ENCODE results near the gene NR2E3.

The NR2E3 gene

GRCh38 chr15:71791975-71792374 is 18.4 kb upstream of the NR2E3 start:
- no peaks in the 10 kb centered on the region for H3K9me2 ChIP-seq (replicated peaks; ENCODE audit: control insufficient read depth, low read length)
- H3K4me2 ChIP-seq (ENCODE audit: low read length): no peak overlapping the region
- no peak overlapping the region for H3K4me3 ChIP-seq (ENCODE audit: low read length)
- H3K27ac ChIP-seq (ENCODE audit: low read depth, low read length): no peak overlapping the region
- H4K20me1 ChIP-seq (ENCODE audit: control insufficient read depth, insufficient read depth, low read depth, low read length): no peaks in the 10 kb centered on the region
- H3F3A ChIP-seq (ENCODE audit: control insufficient read depth, insufficient read depth): no peaks in the 10 kb centered on the region
- H3K36me3 ChIP-seq (ENCODE audit: control insufficient read depth, low read length): no peaks in the 10 kb centered on the region
- H3K4me1 ChIP-seq (ENCODE audit: control insufficient read depth, low read length): no peaks in the 10 kb centered on the region
- TF ChIP-seq EZH2phosphoT487 (IDR thresholded peaks at IDR 0.05; ENCODE audit: borderline replicate concordance, low read length) (no peak), CTCF (IDR thresholded peaks at IDR 0.05; ENCODE audit: low read depth, low read length, poor library complexity, severe bottlenecking) (no peak)
- H3K27me3 ChIP-seq (ENCODE audit: control insufficient read depth, low read length): 0 out of 2 replicates have a peak, but pooled peaks cover 4% of the 10 kb centered on the region
- no peaks in the 10 kb centered on the region for H3K9me3 ChIP-seq (ENCODE audit: control insufficient read depth, insufficient read depth, low read length)
- no peaks in the 10 kb centered on the region for H3K79me2 ChIP-seq (ENCODE audit: control insufficient read depth, low read length)

DNA sequence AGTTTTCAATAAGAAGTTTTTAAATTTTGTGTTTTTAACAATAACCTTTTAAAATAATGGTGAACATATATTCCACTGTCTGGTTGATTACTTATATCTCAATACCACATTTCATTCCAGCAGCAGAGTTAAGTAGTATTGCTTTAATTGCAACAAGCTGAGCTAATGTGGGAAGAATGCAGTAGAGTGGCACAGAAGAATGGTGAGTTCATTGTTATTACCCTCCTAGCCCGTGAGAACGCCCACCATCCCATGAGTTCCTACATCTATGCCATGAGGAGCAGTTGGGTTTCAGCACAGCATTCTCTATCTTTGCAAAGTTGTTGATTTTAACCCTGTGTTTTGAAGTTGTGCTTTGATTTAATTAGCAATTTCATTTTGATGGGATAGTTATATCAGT is 17.8 kb upstream of the NR2E3 start:
- 0 out of 2 replicates have a peak, but pooled peaks cover 2% of the 10 kb centered on the region for H3K27me3 ChIP-seq (ENCODE audit: control insufficient read depth, low read length)
- H3K4me1 ChIP-seq (ENCODE audit: control insufficient read depth, low read length): no peaks in the 10 kb centered on the region
- H3K4me3 ChIP-seq (ENCODE audit: low read length): no peak overlapping the region
- no peaks in the 10 kb centered on the region for H3K79me2 ChIP-seq (ENCODE audit: control insufficient read depth, low read length)
- TF ChIP-seq CTCF (IDR thresholded peaks at IDR 0.05; ENCODE audit: low read depth, low read length, poor library complexity, severe bottlenecking) (no peak), EZH2phosphoT487 (IDR thresholded peaks at IDR 0.05; ENCODE audit: borderline replicate concordance, low read length) (no peak)
- no peak overlapping the region for H3K4me2 ChIP-seq (ENCODE audit: low read length)
- H3K27ac ChIP-seq (ENCODE audit: low read depth, low read length): no peak overlapping the region
- no peaks in the 10 kb centered on the region for H3K9me3 ChIP-seq (ENCODE audit: control insufficient read depth, insufficient read depth, low read length)
- no peaks in the 10 kb centered on the region for H4K20me1 ChIP-seq (ENCODE audit: control insufficient read depth, insufficient read depth, low read depth, low read length)
- H3F3A ChIP-seq (ENCODE audit: control insufficient read depth, insufficient read depth): no peaks in the 10 kb centered on the region
- H3K36me3 ChIP-seq (ENCODE audit: control insufficient read depth, low read length): no peaks in the 10 kb centered on the region
- no peaks in the 10 kb centered on the region for H3K9me2 ChIP-seq (replicated peaks; ENCODE audit: control insufficient read depth, low read length)

- H3K27ac ChIP-seq (ENCODE audit: low read depth, low read length): no peak overlapping the region
- no peak overlapping the region for H3K4me3 ChIP-seq (ENCODE audit: low read length)
- TF ChIP-seq CTCF (IDR thresholded peaks at IDR 0.05; ENCODE audit: low read depth, low read length, poor library complexity, severe bottlenecking): no peak
- H3K4me1 ChIP-seq (ENCODE audit: control insufficient read depth, low read length): no peaks in the 10 kb centered on the region
- H3K27me3 ChIP-seq (ENCODE audit: control insufficient read depth, low read length): no peaks in the 10 kb centered on the region
- no peaks in the 10 kb centered on the region for H3K9me3 ChIP-seq (ENCODE audit: control insufficient read depth, insufficient read depth, low read length)
- no peaks in the 10 kb centered on the region for H3K9me2 ChIP-seq (replicated peaks; ENCODE audit: control insufficient read depth, low read length)
- no peaks in the 10 kb centered on the region for H3K79me2 ChIP-seq (ENCODE audit: control insufficient read depth, low read length)
- H3K36me3 ChIP-seq (ENCODE audit: control insufficient read depth, low read length): no peaks in the 10 kb centered on the region
- no peaks in the 10 kb centered on the region for H4K20me1 ChIP-seq (ENCODE audit: control insufficient read depth, insufficient read depth, low read depth, low read length)
- H3K4me2 ChIP-seq (ENCODE audit: low read length): no peak overlapping the region
- no peaks in the 10 kb centered on the region for H3F3A ChIP-seq (ENCODE audit: control insufficient read depth, insufficient read depth)
Measured at GRCh38 chr15:71798641-71799040, 11.7 kb upstream of the NR2E3 start.

DNA sequence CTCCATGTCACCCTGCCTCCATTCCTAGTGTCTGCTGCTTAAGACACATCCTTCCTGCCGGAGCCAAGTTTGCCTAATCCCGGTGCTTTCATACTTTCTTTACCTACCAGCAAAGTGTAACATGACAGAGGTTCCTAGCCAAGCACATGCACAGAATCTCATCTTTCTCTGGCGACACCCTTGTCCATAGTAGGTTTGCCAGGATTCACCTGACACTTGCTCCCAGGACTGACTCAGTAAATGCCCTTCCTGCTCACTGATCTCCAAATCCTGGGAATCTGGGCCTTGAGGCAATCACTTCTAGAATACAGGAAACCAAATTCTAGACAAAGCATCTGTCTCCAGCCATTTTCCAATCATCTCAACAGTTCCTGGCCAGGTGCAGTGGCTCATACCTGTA is 10.2 kb upstream of the NR2E3 start:
- Histone ChIP-seq H3K9me3 (ENCODE audit: control insufficient read depth, insufficient read depth, low read length) (no peaks in the 10 kb centered on the region), H3K4me1 (ENCODE audit: control insufficient read depth, low read length) (no peaks in the 10 kb centered on the region), H3K4me3 (ENCODE audit: low read length) (no peak overlapping the region), H3K27ac (ENCODE audit: low read depth, low read length) (no peak overlapping the region), H3K9me2 (replicated peaks; ENCODE audit: control insufficient read depth, low read length) (no peaks in the 10 kb centered on the region), H3K27me3 (ENCODE audit: control insufficient read depth, low read length) (no peaks in the 10 kb centered on the region), H3K79me2 (ENCODE audit: control insufficient read depth, low read length) (no peaks in the 10 kb centered on the region), H3K36me3 (ENCODE audit: control insufficient read depth, low read length) (no peaks in the 10 kb centered on the region), H3K4me2 (ENCODE audit: low read length) (no peak overlapping the region), H4K20me1 (ENCODE audit: control insufficient read depth, insufficient read depth, low read depth, low read length) (no peaks in the 10 kb centered on the region), H3F3A (ENCODE audit: control insufficient read depth, insufficient read depth) (no peaks in the 10 kb centered on the region)
- TF ChIP-seq EZH2phosphoT487 (IDR thresholded peaks at IDR 0.05; ENCODE audit: borderline replicate concordance, low read length) (no peak), CTCF (IDR thresholded peaks at IDR 0.05; ENCODE audit: low read depth, low read length, poor library complexity, severe bottlenecking) (no peak)

All from DOHH2 (cell line).